Astrocyte (in vitro differentiated cells and primary cell): ENCODE measurements around the gene FOXN4. TPM values are rescaled to one million over a fixed set of nuclear protein-coding genes. Genes with fewer than 3 reads are reported as not detected.

Source experiments
- DNase-seq: peaks from one replicate; pipeline ENCODE4 v3.0.0-alpha.2; 2010; ENCODE audit warnings: low read depth
- FAIRE-seq: peaks from 2 replicates; lab custom pipeline; 2011; peaks lifted over from hg19 to GRCh38; lab: Jason Lieb, UNC
- H2AFZ ChIP-seq: 2 replicates; pipeline ENCODE4 v1.6.0; 2012; ENCODE audit warnings: low read depth, low read length, inconsistent platforms
- H3K27ac ChIP-seq: 2 replicates; pipeline ENCODE4 v1.5.1; 2011; ENCODE audit warnings: low read depth, low read length, inconsistent platforms
- H3K27me3 ChIP-seq: 2 replicates; pipeline ENCODE4 v1.6.0; 2011; ENCODE audit warnings: low read length, inconsistent platforms; ENCODE audit not compliant: insufficient read depth
- H3K36me3 ChIP-seq: 2 replicates; pipeline ENCODE4 v1.5.1; 2011; ENCODE audit warnings: low read length, inconsistent platforms; ENCODE audit not compliant: insufficient read depth
- H3K4me1 ChIP-seq: 2 replicates; pipeline ENCODE4 v1.5.1; 2011; ENCODE audit warnings: low read length, inconsistent platforms; ENCODE audit not compliant: insufficient read depth
- H3K4me2 ChIP-seq: 2 replicates; pipeline ENCODE4 v1.6.0; 2012; ENCODE audit warnings: low read length, inconsistent platforms
- H3K4me3 ChIP-seq: 2 replicates; pipeline ENCODE4 v1.5.1; 2011; ENCODE audit warnings: low read depth, mild to moderate bottlenecking, low read length, inconsistent platforms; ENCODE audit not compliant: insufficient read depth
- H3K79me2 ChIP-seq: 2 replicates; pipeline ENCODE4 v1.6.0; 2012; ENCODE audit warnings: mild to moderate bottlenecking, low read length, inconsistent platforms; ENCODE audit not compliant: insufficient read depth
- H3K9ac ChIP-seq: 2 replicates; pipeline ENCODE4 v1.6.0; 2012; ENCODE audit warnings: mild to moderate bottlenecking, low read length, inconsistent platforms
- H3K9me3 ChIP-seq: 2 replicates; pipeline ENCODE4 v1.5.1; 2012; ENCODE audit warnings: low read depth, mild to moderate bottlenecking, low read length, inconsistent platforms; ENCODE audit not compliant: insufficient read depth
- H4K20me1 ChIP-seq: 2 replicates; pipeline ENCODE4 v1.6.0; 2012; ENCODE audit warnings: low read length, inconsistent platforms; ENCODE audit not compliant: insufficient read depth
- H3K27ac Mint-ChIP-seq: one replicate; pipeline ENCODE4 v1.8.0; 2021; ENCODE audit warnings: mild to moderate bottlenecking, mixed read lengths; ENCODE audit not compliant: unreplicated experiment
- H3K27me3 Mint-ChIP-seq: one replicate; pipeline ENCODE4 v1.8.0; 2021; ENCODE audit warnings: low read depth, mixed read lengths; ENCODE audit not compliant: unreplicated experiment
- H3K36me3 Mint-ChIP-seq: one replicate; pipeline ENCODE4 v1.8.0; 2021; ENCODE audit warnings: low read depth, mixed read lengths; ENCODE audit not compliant: unreplicated experiment
- H3K4me1 Mint-ChIP-seq: one replicate; pipeline ENCODE4 v1.8.0; 2021; ENCODE audit warnings: low read depth, mixed read lengths; ENCODE audit not compliant: unreplicated experiment
- H3K4me3 Mint-ChIP-seq: one replicate; pipeline ENCODE4 v1.8.0; 2021; ENCODE audit warnings: mild to moderate bottlenecking, moderate library complexity, mixed read lengths; ENCODE audit not compliant: unreplicated experiment
- H3K9me3 Mint-ChIP-seq: one replicate; pipeline ENCODE4 v1.8.0; 2021; ENCODE audit warnings: mild to moderate bottlenecking, mixed read lengths; ENCODE audit not compliant: unreplicated experiment
- EZH2 ChIP-seq: IDR thresholded peaks from 2 replicates; pipeline ENCODE4 v1.6.1; 2012; ENCODE audit warnings: mild to moderate bottlenecking, low read length, inconsistent platforms; ENCODE audit not compliant: insufficient read depth
- total RNA-seq: library from RNA; stranded (reverse); gene quantifications from 2 replicates; pipeline ENCODE4 v1.2.1, GENCODE V29; 2021
- TF ChIP-seq, protein P1 (sequence below): IDR thresholded peaks from 2 replicates; pipeline ENCODE4 v1.5.1; 2011; ENCODE audit warnings: low read depth, mild to moderate bottlenecking, inconsistent platforms, low read length, moderate library complexity; ENCODE audit not compliant: insufficient read depth

Gene FOXN4
- total RNA-seq, 1 donor from 2014 or later: not detected

DNA sequence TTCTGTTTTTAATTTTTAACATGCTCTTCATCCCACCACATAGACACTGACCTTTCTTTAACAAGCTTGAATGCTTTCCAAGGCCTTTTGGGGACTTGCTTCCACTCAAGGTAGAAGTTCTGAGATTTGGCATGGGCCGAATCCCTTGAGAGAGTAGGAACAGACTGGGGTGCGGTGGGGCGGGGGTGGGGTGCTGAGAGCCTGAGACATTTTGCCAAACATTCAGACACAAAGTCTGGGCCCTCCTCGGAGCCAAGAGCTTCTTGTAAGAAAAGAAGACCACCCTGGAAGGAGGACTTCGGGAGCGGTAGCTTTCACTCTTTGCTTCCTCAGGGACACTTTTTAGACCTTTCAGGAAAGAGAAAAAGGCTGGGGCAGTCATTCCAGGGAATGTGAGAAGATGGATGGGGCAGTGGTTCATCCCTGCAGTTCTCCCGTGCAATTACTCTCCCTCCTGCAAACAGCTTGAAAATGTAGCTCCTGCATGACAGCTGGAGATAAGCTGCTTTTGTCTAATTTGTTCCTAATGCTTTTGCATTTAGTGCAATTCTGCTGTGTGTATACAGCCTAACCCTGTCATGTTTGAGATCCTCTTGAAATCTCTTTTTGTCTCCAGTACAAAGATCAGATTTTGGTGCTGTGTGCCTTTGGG is 22.3 kb upstream of the FOXN4 start:
- FAIRE-seq: no peak
- peaks cover 5% of the 10 kb centered on the region for H3K4me1 Mint-ChIP-seq

DNA sequence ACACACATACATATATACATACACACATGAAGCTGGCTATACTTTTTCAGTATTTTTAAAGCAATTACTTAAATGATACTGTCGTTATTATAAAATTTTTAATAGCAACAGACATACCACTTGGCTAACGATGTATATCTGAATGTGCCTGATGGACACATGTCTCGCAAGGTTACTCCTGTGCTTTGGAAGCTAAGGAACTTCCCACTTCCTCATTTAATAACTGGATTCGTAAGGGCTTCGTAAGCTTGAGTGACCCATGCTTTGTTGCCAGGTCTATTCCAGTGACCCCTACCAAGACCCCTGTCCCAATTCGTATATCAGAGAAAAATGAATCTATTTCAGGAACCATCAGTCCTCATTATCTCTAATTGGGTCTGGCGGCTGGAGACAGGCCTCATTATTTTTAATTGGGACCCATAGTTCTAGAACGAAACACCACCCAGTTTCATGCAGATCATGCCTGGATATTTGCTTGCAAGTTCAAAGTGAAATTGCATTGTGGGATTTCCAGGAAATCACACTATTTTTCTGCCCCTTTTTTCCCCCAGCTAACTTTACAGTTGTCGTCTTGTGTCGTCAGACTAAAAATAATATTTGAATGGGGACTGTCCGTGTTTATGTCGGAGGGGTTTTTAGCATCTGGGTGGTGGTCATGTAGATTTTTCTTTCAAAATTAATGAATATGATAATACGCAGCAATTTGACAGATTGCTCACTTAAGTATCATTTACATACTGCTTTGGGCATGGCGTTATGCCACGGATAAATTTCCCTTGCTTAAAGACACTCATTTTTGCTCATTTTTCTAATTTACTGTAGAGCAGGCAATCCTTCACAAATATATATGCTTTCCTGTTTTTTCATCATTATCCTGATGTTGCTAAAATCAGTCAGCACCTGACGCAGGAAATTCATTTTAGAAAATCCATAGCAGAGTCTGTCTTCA is 21.5 kb upstream of the FOXN4 start:
- H3K9me3 Mint-ChIP-seq: no peaks in the 10 kb centered on the region
- peaks cover 5% of the 10 kb centered on the region for H3K4me1 Mint-ChIP-seq
- no peaks in the 10 kb centered on the region for H3K36me3 Mint-ChIP-seq
- H3K4me3 Mint-ChIP-seq: no peak overlapping the region
- Histone ChIP-seq H3K4me1 (no peaks in the 10 kb centered on the region), H3K9ac (no peak overlapping the region), H3K79me2 (no peaks in the 10 kb centered on the region), H3K4me3 (no peak overlapping the region), H4K20me1 (no peaks in the 10 kb centered on the region), H3K27ac (no peak overlapping the region), H3K4me2 (no peak overlapping the region), H3K9me3 (no peaks in the 10 kb centered on the region), H3K27me3 (peaks cover 10% of the 10 kb centered on the region), H2AFZ (no peak overlapping the region), H3K36me3 (no peaks in the 10 kb centered on the region)
- no peak overlapping the region for H3K27ac Mint-ChIP-seq
- TF ChIP-seq EZH2: no peak
- TF ChIP-seq, protein P1, sequence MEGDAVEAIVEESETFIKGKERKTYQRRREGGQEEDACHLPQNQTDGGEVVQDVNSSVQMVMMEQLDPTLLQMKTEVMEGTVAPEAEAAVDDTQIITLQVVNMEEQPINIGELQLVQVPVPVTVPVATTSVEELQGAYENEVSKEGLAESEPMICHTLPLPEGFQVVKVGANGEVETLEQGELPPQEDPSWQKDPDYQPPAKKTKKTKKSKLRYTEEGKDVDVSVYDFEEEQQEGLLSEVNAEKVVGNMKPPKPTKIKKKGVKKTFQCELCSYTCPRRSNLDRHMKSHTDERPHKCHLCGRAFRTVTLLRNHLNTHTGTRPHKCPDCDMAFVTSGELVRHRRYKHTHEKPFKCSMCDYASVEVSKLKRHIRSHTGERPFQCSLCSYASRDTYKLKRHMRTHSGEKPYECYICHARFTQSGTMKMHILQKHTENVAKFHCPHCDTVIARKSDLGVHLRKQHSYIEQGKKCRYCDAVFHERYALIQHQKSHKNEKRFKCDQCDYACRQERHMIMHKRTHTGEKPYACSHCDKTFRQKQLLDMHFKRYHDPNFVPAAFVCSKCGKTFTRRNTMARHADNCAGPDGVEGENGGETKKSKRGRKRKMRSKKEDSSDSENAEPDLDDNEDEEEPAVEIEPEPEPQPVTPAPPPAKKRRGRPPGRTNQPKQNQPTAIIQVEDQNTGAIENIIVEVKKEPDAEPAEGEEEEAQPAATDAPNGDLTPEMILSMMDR: no peak
- DNase-seq (no peak), FAIRE-seq (no peak)
- peaks cover 19% of the 10 kb centered on the region for H3K27me3 Mint-ChIP-seq

More for the DNA sequence above, 22.3 kb upstream of the FOXN4 start:
- DNase-seq: no peak
- no peak for TF ChIP-seq EZH2
- TF ChIP-seq, protein P1: no peak
- no peak overlapping the region for H3K4me2 ChIP-seq
- H3K4me3 ChIP-seq: no peak overlapping the region
- H3K79me2 ChIP-seq: no peaks in the 10 kb centered on the region
- no peaks in the 10 kb centered on the region for H3K36me3 ChIP-seq
- H3K4me1 ChIP-seq: no peaks in the 10 kb centered on the region
- Mint-ChIP-seq H3K9me3 (no peaks in the 10 kb centered on the region), H3K27ac (no peak overlapping the region), H3K4me3 (no peak overlapping the region), H3K27me3 (peaks cover 12% of the 10 kb centered on the region), H3K36me3 (no peaks in the 10 kb centered on the region)
- H3K27me3 ChIP-seq: peaks cover 10% of the 10 kb centered on the region
- no peak overlapping the region for H3K9ac ChIP-seq
- H2AFZ ChIP-seq: no peak overlapping the region
- H3K27ac ChIP-seq: no peak overlapping the region
- no peaks in the 10 kb centered on the region for H4K20me1 ChIP-seq
- no peaks in the 10 kb centered on the region for H3K9me3 ChIP-seq
